ENCODE measurements around the gene RRP1. TPM values are rescaled to one million over a fixed set of nuclear protein-coding genes. Genes with fewer than 3 reads are reported as not detected.

RRP1 gene
- total and polyA plus RNA-seq, 9 of the 15 experiments (the other 6 are each of a cell fraction or from before 2014, with no cell fraction given), result 0.89 to 105 (median 51.6) TPM

DNA sequence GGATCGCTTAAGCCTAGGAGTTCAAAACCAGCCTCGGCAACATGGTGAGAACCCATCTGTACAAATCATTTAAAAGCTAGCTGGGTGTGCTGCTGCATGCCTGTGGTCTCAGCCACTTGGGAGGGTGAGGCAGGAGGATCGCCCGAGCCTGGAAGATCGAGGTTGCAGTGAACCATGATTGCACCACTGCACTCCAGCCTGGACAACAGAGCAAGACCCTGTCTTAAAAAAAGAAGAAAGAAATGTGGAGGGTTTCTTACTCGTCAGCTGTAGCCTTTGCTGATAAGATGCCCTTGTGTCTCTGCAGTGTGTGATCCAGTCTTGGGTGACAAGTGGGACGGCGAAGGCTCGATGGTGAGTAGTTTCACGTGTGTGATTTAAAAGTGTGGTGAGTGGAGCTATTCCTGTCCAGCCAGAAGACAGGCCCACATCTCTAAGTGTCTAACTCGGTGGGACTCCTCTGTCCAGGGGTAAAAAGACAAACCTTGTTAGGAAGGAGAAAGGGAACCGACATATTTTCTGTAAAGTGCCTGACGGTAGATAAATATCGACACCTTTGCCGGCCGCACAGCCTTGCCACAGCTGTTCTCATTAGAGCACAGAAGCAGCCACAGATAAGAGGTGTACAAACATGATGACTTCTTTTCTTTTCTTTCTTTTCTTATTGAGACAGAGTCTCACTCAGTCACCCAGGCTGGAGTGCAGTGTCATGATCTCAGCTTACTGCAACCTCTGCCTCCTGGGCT lies 43.4 kb upstream of the RRP1 start (continued):
- TF ChIP-seq, protein P1, sequence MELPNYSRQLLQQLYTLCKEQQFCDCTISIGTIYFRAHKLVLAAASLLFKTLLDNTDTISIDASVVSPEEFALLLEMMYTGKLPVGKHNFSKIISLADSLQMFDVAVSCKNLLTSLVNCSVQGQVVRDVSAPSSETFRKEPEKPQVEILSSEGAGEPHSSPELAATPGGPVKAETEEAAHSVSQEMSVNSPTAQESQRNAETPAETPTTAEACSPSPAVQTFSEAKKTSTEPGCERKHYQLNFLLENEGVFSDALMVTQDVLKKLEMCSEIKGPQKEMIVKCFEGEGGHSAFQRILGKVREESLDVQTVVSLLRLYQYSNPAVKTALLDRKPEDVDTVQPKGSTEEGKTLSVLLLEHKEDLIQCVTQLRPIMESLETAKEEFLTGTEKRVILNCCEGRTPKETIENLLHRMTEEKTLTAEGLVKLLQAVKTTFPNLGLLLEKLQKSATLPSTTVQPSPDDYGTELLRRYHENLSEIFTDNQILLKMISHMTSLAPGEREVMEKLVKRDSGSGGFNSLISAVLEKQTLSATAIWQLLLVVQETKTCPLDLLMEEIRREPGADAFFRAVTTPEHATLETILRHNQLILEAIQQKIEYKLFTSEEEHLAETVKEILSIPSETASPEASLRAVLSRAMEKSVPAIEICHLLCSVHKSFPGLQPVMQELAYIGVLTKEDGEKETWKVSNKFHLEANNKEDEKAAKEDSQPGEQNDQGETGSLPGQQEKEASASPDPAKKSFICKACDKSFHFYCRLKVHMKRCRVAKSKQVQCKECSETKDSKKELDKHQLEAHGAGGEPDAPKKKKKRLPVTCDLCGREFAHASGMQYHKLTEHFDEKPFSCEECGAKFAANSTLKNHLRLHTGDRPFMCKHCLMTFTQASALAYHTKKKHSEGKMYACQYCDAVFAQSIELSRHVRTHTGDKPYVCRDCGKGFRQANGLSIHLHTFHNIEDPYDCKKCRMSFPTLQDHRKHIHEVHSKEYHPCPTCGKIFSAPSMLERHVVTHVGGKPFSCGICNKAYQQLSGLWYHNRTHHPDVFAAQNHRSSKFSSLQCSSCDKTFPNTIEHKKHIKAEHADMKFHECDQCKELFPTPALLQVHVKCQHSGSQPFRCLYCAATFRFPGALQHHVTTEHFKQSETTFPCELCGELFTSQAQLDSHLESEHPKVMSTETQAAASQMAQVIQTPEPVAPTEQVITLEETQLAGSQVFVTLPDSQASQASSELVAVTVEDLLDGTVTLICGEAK (IDR thresholded peaks at IDR 0.05), result no peak
- TF ChIP-seq, protein P1 (CRISPR knock-in tag; IDR thresholded peaks at IDR 0.05), result peak; percentile 29; the same call in 1 of the 2 replicates
- TF ChIP-seq ZNF143 (CRISPR knock-in tag; IDR thresholded peaks at IDR 0.05), result no peak
- TF ChIP-seq FOSL1 (tag; conservative IDR thresholded peaks at IDR 0.05), result no peak
- peak; percentile 100 for TF ChIP-seq ZNF121 (CRISPR knock-in tag; conservative IDR thresholded peaks at IDR 0.05)
- TF ChIP-seq HNRNPL (IDR thresholded peaks at IDR 0.05; ENCODE audit: low read depth, low read length), result no peak
- no peak for TF ChIP-seq HDAC6 (IDR thresholded peaks at IDR 0.05; ENCODE audit: low read depth, low read length)
- no peak for TF ChIP-seq RHOXF2B (CRISPR knock-in tag; conservative IDR thresholded peaks at IDR 0.05)
- TF ChIP-seq, protein P2, sequence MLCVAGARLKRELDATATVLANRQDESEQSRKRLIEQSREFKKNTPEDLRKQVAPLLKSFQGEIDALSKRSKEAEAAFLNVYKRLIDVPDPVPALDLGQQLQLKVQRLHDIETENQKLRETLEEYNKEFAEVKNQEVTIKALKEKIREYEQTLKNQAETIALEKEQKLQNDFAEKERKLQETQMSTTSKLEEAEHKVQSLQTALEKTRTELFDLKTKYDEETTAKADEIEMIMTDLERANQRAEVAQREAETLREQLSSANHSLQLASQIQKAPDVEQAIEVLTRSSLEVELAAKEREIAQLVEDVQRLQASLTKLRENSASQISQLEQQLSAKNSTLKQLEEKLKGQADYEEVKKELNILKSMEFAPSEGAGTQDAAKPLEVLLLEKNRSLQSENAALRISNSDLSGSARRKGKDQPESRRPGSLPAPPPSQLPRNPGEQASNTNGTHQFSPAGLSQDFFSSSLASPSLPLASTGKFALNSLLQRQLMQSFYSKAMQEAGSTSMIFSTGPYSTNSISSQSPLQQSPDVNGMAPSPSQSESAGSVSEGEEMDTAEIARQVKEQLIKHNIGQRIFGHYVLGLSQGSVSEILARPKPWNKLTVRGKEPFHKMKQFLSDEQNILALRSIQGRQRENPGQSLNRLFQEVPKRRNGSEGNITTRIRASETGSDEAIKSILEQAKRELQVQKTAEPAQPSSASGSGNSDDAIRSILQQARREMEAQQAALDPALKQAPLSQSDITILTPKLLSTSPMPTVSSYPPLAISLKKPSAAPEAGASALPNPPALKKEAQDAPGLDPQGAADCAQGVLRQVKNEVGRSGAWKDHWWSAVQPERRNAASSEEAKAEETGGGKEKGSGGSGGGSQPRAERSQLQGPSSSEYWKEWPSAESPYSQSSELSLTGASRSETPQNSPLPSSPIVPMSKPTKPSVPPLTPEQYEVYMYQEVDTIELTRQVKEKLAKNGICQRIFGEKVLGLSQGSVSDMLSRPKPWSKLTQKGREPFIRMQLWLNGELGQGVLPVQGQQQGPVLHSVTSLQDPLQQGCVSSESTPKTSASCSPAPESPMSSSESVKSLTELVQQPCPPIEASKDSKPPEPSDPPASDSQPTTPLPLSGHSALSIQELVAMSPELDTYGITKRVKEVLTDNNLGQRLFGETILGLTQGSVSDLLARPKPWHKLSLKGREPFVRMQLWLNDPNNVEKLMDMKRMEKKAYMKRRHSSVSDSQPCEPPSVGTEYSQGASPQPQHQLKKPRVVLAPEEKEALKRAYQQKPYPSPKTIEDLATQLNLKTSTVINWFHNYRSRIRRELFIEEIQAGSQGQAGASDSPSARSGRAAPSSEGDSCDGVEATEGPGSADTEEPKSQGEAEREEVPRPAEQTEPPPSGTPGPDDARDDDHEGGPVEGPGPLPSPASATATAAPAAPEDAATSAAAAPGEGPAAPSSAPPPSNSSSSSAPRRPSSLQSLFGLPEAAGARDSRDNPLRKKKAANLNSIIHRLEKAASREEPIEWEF (CRISPR knock-in tag; IDR thresholded peaks at IDR 0.05), result no peak
- TF ChIP-seq HOXB6 (CRISPR knock-in tag; IDR thresholded peaks at IDR 0.05; ENCODE audit: borderline replicate concordance), result no peak
- TF ChIP-seq, protein P3, sequence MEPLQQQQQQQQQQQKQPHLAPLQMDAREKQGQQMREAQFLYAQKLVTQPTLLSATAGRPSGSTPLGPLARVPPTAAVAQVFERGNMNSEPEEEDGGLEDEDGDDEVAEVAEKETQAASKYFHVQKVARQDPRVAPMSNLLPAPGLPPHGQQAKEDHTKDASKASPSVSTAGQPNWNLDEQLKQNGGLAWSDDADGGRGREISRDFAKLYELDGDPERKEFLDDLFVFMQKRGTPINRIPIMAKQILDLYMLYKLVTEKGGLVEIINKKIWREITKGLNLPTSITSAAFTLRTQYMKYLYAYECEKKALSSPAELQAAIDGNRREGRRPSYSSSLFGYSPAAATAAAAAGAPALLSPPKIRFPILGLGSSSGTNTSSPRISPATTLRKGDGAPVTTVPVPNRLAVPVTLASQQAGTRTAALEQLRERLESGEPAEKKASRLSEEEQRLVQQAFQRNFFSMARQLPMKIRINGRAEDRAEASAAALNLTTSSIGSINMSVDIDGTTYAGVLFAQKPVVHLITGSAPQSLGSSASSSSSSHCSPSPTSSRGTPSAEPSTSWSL (CRISPR knock-in tag; IDR thresholded peaks at IDR 0.05; ENCODE audit: borderline replicate concordance), result no peak

All from K562 (cell line).